Posterior vena cava (tissue), 2 donors: ENCODE data around the gene CARHSP1. TPM values are rescaled to one million over a fixed set of nuclear protein-coding genes. Genes with fewer than 3 reads are reported as not detected.
"Not testable (repeated sequence)": the region's sequence is repeated elsewhere in the genome, so short reads cannot be mapped to it uniquely, and the experiment has no call there.

Experiments used
- DNase-seq: peaks from one replicate; pipeline ENCODE4 v3.0.0-alpha.2; 2020; ENCODE audit warnings: low spot score
- intact Hi-C, 2 donors: fragments of 100-400 bp; cut with DNase I; formaldehyde crosslinking; loops; one replicate each; pipeline versions ENCODE4 v1.14.1 to v1.14.2; 2022 to 2023
- total RNA-seq, 2 donors: library from RNA; stranded (reverse); fragmentation: NEBNext Ultra II Directional; extraction: Animal tissue kit (Norgen Biotek cat#: 25700); gene quantifications; one replicate each; pipeline ENCODE4 v1.2.1, GENCODE V29; 2021
- donor health status: DM: yes; HTN: yes; CAD: no.
- donor health status: DM: yes; HTN: yes; CAD: no.

The CARHSP1 gene
- total RNA-seq, 2 donors from 2014 or later: 39.8 to 44.0 TPM

GRCh38 chr16:8814095-8814806 lies 54.6 kb downstream of the CARHSP1 start:
- intact Hi-C loops: no loop called here
- no peak for DNase-seq

GRCh38 chr16:8812162-8812843 lies 56.5 kb downstream of the CARHSP1 start:
- intact Hi-C loops: no loop called here
- no peak for DNase-seq

- intact Hi-C loops: loop anchor here in 1 of 2 donors (10.0 kb wide), 1 partner anchor 56 kb away; the partner anchor contains the start of gene CARHSP1
- no peak for DNase-seq
Observed at GRCh38 chr16:8808613-8809353, 60.0 kb downstream of the CARHSP1 start.

GRCh38 chr16:8808009-8808408 lies 60.8 kb downstream of the CARHSP1 start:
- intact Hi-C loops: loop anchor here in 1 of 2 donors (10.0 kb wide), 1 partner anchor 57 kb away; the partner anchor contains the start of gene CARHSP1
- DNase-seq: no peak

GRCh38 chr16:8807189-8807588 lies 61.6 kb downstream of the CARHSP1 start:
- DNase-seq: no peak
- intact Hi-C loops: loop anchor here in 1 of 2 donors (10.0 kb wide), 1 partner anchor 58 kb away; the partner anchor contains the start of gene CARHSP1

GRCh38 chr16:8806272-8806983 lies 62.4 kb downstream of the CARHSP1 start:
- DNase-seq: no peak
- intact Hi-C loops: loop anchor here in 1 of 2 donors (10.0 kb wide), 1 partner anchor 58 kb away; the partner anchor contains the start of gene CARHSP1

- DNase-seq: no peak
- intact Hi-C loops: loop anchor here in 1 of 2 donors (10.0 kb wide), 1 partner anchor 60 kb away; the partner anchor contains the start of gene CARHSP1
Observed at GRCh38 chr16:8804313-8804712, 64.5 kb downstream of the CARHSP1 start.

GRCh38 chr16:8803733-8804132 lies 65.1 kb downstream of the CARHSP1 start:
- intact Hi-C loops: loop anchor here in 1 of 2 donors (10.0 kb wide), 1 partner anchor 61 kb away; the partner anchor contains the start of gene CARHSP1
- not testable (repeated sequence) for DNase-seq

Other genes with a start within 250 kb of the CARHSP1 start
- 10 to 100 TPM; 27.4 to 30.7 TPM for gene METTL22, start 247.3 kb downstream of the CARHSP1 start, total RNA-seq
- 1 to 10 TPM; 2.2 to 4.4 TPM for gene ABAT, start 194.4 kb downstream of the CARHSP1 start, total RNA-seq
- 1 to 10 TPM; 5.4 to 6.4 TPM for gene TMEM186, start 71.4 kb downstream of the CARHSP1 start, total RNA-seq
- gene PMM2, start 71.2 kb downstream of the CARHSP1 start, total RNA-seq: 10 to 100 TPM; 26.1 to 30.6 TPM
- not detected for gene LITAFD, start 13.3 kb upstream of the CARHSP1 start, total RNA-seq
- 10 to 100 TPM; 72.2 to 82.7 TPM for gene USP7, start 94.9 kb upstream of the CARHSP1 start, total RNA-seq
- 10 to 100 TPM; 63.9 to 65.7 TPM for gene HAPSTR1, start 222.6 kb upstream of the CARHSP1 start, total RNA-seq